Inferior parietal cortex (tissue), 1 donor: Measurements from ENCODE around the gene DTHD1.

Source experiments
- DNase-seq: peaks from one replicate; pipeline ENCODE4 v3.0.0-alpha.2; 2016; ENCODE audit errors: extremely low spot score

DTHD1 gene

GRCh38 chr4:36269533-36270173 lies 11.8 kb upstream of the DTHD1 start:
- no peak for DNase-seq

- no peak for DNase-seq
Measured at GRCh38 chr4:36273276-36273675, 8.1 kb upstream of the DTHD1 start.

- no peak for DNase-seq
Measured at GRCh38 chr4:36274158-36274557, 7.3 kb upstream of the DTHD1 start.

- DNase-seq: no peak
Measured at GRCh38 chr4:36277533-36277932, 3.9 kb upstream of the DTHD1 start.

GRCh38 chr4:36278789-36279188 lies 2.6 kb upstream of the DTHD1 start:
- DNase-seq: no peak

- DNase-seq: no peak
Measured at GRCh38 chr4:36280555-36280954, 861 bp upstream of the DTHD1 start.

GRCh38 chr4:36282503-36283030 lies 1.2 kb downstream of the DTHD1 start:
- DNase-seq: no peak

- peak; percentile 74 for DNase-seq
Measured at GRCh38 chr4:36283912-36284465, 2.6 kb downstream of the DTHD1 start.

- DNase-seq: no peak
Measured at GRCh38 chr4:36285784-36286480, 4.5 kb downstream of the DTHD1 start.

GRCh38 chr4:36286481-36286871 lies 5.1 kb downstream of the DTHD1 start:
- no peak for DNase-seq

- DNase-seq: no peak
Measured at GRCh38 chr4:36288731-36289426, 7.5 kb downstream of the DTHD1 start.

- no peak for DNase-seq
Measured at GRCh38 chr4:36290641-36291040, 9.2 kb downstream of the DTHD1 start.

- DNase-seq: peak; percentile 74
Measured at GRCh38 chr4:36292556-36293188, 11.3 kb downstream of the DTHD1 start.

- DNase-seq: no peak
Measured at GRCh38 chr4:36301127-36301526, 19.7 kb downstream of the DTHD1 start.

- DNase-seq: no peak
Measured at GRCh38 chr4:36303426-36304137, 22.2 kb downstream of the DTHD1 start.

GRCh38 chr4:36304138-36304681 lies 22.8 kb downstream of the DTHD1 start:
- no peak for DNase-seq

- DNase-seq: no peak
Measured at GRCh38 chr4:36308150-36308549, 26.7 kb downstream of the DTHD1 start.

GRCh38 chr4:36310216-36310615 lies 28.8 kb downstream of the DTHD1 start:
- DNase-seq: no peak

GRCh38 chr4:36310793-36311192 lies 29.4 kb downstream of the DTHD1 start:
- DNase-seq: no peak

GRCh38 chr4:36312511-36312910 lies 31.1 kb downstream of the DTHD1 start:
- no peak for DNase-seq

- DNase-seq: no peak
Measured at GRCh38 chr4:36313301-36313700, 31.9 kb downstream of the DTHD1 start.
